ENCODE measurements around the gene PPWD1. TPM values are rescaled to one million over a fixed set of nuclear protein-coding genes. Genes with fewer than 3 reads are reported as not detected.
A peak's percentile ranks its signal among the peaks of the same experiment; 100 is the strongest.

Gene PPWD1
- total and polyA plus RNA-seq, 2 of the 13 experiments (the other 11 are each of a cell fraction or from before 2014, with no cell fraction given): 7.4 to 44.3 TPM

DNA sequence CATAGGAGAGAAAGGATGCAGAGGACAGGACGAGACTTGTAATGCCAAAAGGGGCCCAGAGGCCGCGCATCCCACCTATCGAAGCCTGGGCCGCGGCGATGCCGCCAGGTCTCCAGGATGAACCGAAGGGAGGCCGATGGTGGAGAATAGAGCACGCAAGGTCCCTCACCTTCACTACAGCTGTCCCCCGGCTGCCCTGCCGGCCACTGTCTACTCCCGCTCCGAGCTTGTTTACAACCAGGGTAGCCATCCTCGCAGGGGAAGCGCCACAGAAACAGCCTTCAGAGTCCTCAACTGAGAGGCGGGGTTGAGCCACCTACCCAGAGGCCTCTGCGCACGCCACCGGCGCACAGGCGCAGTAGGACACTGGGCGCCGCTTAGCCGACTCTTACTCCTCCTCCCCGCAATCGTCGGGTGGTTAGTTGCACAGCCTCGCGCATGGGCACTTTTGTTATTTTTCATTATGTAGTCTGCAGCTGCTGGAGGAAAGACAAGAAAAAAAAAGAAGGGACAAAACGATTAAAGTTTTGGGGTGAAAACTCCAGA lies 61.0 kb downstream of the PPWD1 start, which contains the start of gene TRIM23 (continued):
- TF ChIP-seq, protein P1, sequence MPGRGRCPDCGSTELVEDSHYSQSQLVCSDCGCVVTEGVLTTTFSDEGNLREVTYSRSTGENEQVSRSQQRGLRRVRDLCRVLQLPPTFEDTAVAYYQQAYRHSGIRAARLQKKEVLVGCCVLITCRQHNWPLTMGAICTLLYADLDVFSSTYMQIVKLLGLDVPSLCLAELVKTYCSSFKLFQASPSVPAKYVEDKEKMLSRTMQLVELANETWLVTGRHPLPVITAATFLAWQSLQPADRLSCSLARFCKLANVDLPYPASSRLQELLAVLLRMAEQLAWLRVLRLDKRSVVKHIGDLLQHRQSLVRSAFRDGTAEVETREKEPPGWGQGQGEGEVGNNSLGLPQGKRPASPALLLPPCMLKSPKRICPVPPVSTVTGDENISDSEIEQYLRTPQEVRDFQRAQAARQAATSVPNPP (CRISPR knock-in tag; IDR thresholded peaks at IDR 0.05): no peak
- TF ChIP-seq, protein P2, sequence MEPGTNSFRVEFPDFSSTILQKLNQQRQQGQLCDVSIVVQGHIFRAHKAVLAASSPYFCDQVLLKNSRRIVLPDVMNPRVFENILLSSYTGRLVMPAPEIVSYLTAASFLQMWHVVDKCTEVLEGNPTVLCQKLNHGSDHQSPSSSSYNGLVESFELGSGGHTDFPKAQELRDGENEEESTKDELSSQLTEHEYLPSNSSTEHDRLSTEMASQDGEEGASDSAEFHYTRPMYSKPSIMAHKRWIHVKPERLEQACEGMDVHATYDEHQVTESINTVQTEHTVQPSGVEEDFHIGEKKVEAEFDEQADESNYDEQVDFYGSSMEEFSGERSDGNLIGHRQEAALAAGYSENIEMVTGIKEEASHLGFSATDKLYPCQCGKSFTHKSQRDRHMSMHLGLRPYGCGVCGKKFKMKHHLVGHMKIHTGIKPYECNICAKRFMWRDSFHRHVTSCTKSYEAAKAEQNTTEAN (CRISPR knock-in tag; conservative IDR thresholded peaks at IDR 0.05): no peak
- no peak for TF ChIP-seq HCFC1 (IDR thresholded peaks at IDR 0.05; ENCODE audit: low read depth, low read length)
- no peak for TF ChIP-seq NFE2 (CRISPR knock-in tag; IDR thresholded peaks at IDR 0.05)
- TF ChIP-seq MXD4 (CRISPR knock-in tag; IDR thresholded peaks at IDR 0.05): no peak
- no peak for TF ChIP-seq ZNF33A (CRISPR knock-in tag; IDR thresholded peaks at IDR 0.05; ENCODE audit: borderline replicate concordance)
- no peak for TF ChIP-seq KDM6A (CRISPR knock-in tag; IDR thresholded peaks at IDR 0.05; ENCODE audit: low read depth)
- TF ChIP-seq ZNF335 (CRISPR knock-in tag; IDR thresholded peaks at IDR 0.05): no peak
- no peak for TF ChIP-seq SP2 (CRISPR knock-in tag; IDR thresholded peaks at IDR 0.05)
- TF ChIP-seq, protein P3, sequence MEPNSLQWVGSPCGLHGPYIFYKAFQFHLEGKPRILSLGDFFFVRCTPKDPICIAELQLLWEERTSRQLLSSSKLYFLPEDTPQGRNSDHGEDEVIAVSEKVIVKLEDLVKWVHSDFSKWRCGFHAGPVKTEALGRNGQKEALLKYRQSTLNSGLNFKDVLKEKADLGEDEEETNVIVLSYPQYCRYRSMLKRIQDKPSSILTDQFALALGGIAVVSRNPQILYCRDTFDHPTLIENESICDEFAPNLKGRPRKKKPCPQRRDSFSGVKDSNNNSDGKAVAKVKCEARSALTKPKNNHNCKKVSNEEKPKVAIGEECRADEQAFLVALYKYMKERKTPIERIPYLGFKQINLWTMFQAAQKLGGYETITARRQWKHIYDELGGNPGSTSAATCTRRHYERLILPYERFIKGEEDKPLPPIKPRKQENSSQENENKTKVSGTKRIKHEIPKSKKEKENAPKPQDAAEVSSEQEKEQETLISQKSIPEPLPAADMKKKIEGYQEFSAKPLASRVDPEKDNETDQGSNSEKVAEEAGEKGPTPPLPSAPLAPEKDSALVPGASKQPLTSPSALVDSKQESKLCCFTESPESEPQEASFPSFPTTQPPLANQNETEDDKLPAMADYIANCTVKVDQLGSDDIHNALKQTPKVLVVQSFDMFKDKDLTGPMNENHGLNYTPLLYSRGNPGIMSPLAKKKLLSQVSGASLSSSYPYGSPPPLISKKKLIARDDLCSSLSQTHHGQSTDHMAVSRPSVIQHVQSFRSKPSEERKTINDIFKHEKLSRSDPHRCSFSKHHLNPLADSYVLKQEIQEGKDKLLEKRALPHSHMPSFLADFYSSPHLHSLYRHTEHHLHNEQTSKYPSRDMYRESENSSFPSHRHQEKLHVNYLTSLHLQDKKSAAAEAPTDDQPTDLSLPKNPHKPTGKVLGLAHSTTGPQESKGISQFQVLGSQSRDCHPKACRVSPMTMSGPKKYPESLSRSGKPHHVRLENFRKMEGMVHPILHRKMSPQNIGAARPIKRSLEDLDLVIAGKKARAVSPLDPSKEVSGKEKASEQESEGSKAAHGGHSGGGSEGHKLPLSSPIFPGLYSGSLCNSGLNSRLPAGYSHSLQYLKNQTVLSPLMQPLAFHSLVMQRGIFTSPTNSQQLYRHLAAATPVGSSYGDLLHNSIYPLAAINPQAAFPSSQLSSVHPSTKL (CRISPR knock-in tag; IDR thresholded peaks at IDR 0.05): peak; percentile 14; the same call in 1 of the 2 replicates
- TF ChIP-seq CREM (IDR thresholded peaks at IDR 0.05): no peak
- no peak for TF ChIP-seq CREM (CRISPR knock-in tag; IDR thresholded peaks at IDR 0.05)
- 0 out of 2 replicates have a peak, but pooled peaks have one; percentile 49 for TF ChIP-seq ZNF850 (CRISPR knock-in tag; conservative IDR thresholded peaks at IDR 0.05)
- no peak for TF ChIP-seq ZKSCAN1 (IDR thresholded peaks at IDR 0.05; ENCODE audit: low read length)
- no peak for TF ChIP-seq SMARCE1 (IDR thresholded peaks at IDR 0.05; ENCODE audit: borderline replicate concordance)
- TF ChIP-seq, protein P4, sequence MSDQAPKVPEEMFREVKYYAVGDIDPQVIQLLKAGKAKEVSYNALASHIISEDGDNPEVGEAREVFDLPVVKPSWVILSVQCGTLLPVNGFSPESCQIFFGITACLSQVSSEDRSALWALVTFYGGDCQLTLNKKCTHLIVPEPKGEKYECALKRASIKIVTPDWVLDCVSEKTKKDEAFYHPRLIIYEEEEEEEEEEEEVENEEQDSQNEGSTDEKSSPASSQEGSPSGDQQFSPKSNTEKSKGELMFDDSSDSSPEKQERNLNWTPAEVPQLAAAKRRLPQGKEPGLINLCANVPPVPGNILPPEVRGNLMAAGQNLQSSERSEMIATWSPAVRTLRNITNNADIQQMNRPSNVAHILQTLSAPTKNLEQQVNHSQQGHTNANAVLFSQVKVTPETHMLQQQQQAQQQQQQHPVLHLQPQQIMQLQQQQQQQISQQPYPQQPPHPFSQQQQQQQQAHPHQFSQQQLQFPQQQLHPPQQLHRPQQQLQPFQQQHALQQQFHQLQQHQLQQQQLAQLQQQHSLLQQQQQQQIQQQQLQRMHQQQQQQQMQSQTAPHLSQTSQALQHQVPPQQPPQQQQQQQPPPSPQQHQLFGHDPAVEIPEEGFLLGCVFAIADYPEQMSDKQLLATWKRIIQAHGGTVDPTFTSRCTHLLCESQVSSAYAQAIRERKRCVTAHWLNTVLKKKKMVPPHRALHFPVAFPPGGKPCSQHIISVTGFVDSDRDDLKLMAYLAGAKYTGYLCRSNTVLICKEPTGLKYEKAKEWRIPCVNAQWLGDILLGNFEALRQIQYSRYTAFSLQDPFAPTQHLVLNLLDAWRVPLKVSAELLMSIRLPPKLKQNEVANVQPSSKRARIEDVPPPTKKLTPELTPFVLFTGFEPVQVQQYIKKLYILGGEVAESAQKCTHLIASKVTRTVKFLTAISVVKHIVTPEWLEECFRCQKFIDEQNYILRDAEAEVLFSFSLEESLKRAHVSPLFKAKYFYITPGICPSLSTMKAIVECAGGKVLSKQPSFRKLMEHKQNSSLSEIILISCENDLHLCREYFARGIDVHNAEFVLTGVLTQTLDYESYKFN (CRISPR knock-in tag; conservative IDR thresholded peaks at IDR 0.05): peak; percentile 27; the same call in 1 of the 2 replicates
- no peak for TF ChIP-seq NR2F1 (CRISPR knock-in tag; IDR thresholded peaks at IDR 0.05)
- no peak for TF ChIP-seq RBAK (CRISPR knock-in tag; IDR thresholded peaks at IDR 0.05)
- no peak for TF ChIP-seq CCAR2 (optimal IDR thresholded peaks at IDR 0.05; ENCODE audit: low read depth, low read length)
- TF ChIP-seq CBX5 (CRISPR knock-in tag; IDR thresholded peaks at IDR 0.05; ENCODE audit: borderline replicate concordance): no peak; the same call in 1 of the 2 replicates
- TF ChIP-seq TSC22D2 (CRISPR knock-in tag; IDR thresholded peaks at IDR 0.05; ENCODE audit: borderline replicate concordance): no peak
- TF ChIP-seq PPARG (CRISPR knock-in tag; conservative IDR thresholded peaks at IDR 0.05): no peak

Measured in HepG2 (cell line).